Esophagus muscularis mucosa (tissue), 4 donors: Measurements from ENCODE around the gene TOMM6. TPM values are rescaled to one million over a fixed set of nuclear protein-coding genes. Genes with fewer than 3 reads are reported as not detected.

Experiments used
- DNase-seq: peaks from one replicate; pipeline ENCODE4 v3.0.0-alpha.2; 2017; ENCODE audit errors: extremely low spot score
- H3K27ac ChIP-seq, 4 donors: fragments of 200-600 bp; sonication (generic); replicated peaks in 1 of 4; 1 replicate in 3 of 4; 2 replicates in 1 of 4; pipeline ENCODE4 v1.5.1; 2016 to 2019; ENCODE audit warnings: mild to moderate bottlenecking in 1 of 4
- H3K27me3 ChIP-seq, 4 donors: fragments of 200-600 bp; sonication (generic); one replicate each; pipeline versions ENCODE4 v1.5.1 to v1.6.0; 2016 to 2019
- H3K36me3 ChIP-seq, 4 donors: fragments of 200-600 bp; sonication (generic); one replicate each; pipeline ENCODE4 v1.5.1; 2016 to 2019
- H3K4me1 ChIP-seq, 4 donors: fragments of 200-600 bp; sonication (generic); one replicate each; pipeline ENCODE4 v1.5.1; 2016 to 2019
- H3K4me3 ChIP-seq, 4 donors: fragments of 200-600 bp; sonication (generic); 1 replicate in 2 of 4; 2 replicates in 2 of 4; pipeline ENCODE4 v1.5.1; 2016 to 2019; ENCODE audit warnings: mild to moderate bottlenecking in 4 of 4, moderate library complexity in 1 of 4
- H3K9me3 ChIP-seq, 4 donors: fragments of 200-600 bp; sonication (generic); 1 replicate in 3 of 4; 2 replicates in 1 of 4; pipeline ENCODE4 v1.5.1; 2016 to 2019
- EP300 ChIP-seq: sonication (generic); formaldehyde crosslinking; IDR thresholded peaks from one replicate; pipeline ENCODE4 v1.6.1; 2017; ENCODE audit warnings: antibody characterized with exemption
- POLR2A ChIP-seq: fragments of 450-650 bp; IDR thresholded peaks from one replicate; pipeline ENCODE4 v1.6.1; 2017; ENCODE audit warnings: antibody characterized with exemption, moderate library complexity, mild to moderate bottlenecking, low read depth
- POLR2AphosphoS5 ChIP-seq, 2 donors: sonication (generic); formaldehyde crosslinking; IDR thresholded peaks; one replicate each; pipeline ENCODE4 v1.6.1; 2017; ENCODE audit warnings: antibody characterized with exemption in 2 of 2
- WGBS: methylation state at CpG from one replicate; pipeline ENCODE4 v1.1.5; 2018; 5-methylcytosine and 5-hydroxymethylcytosine counted together
- intact Hi-C: fragments of 100-400 bp; cut with DNase I; formaldehyde crosslinking; loops from one replicate; pipeline ENCODE4 v1.15.1; 2023
- total RNA-seq, 4 donors: library from RNA; depleted of rRNA; stranded (reverse); fragments of >200 nt; gene quantifications; one replicate each; pipeline versions ENCODE4 v1.1.0 to v1.2.1, GENCODE V29; 2016
- TF ChIP-seq, protein P1 (sequence below), 3 experiments: fragments of 200-600 bp in 2 of 3; fragments of 450-650 bp in 1 of 3; sonication (generic) in 2 of 3; IDR thresholded peaks; one replicate each; pipeline ENCODE4 v1.5.1; 2017 to 2019; ENCODE audit warnings: antibody characterized with exemption in 3 of 3, mild to moderate bottlenecking in 2 of 3, moderate library complexity in 1 of 3

TOMM6 gene
- total RNA-seq, 4 donors from 2014 or later: 52.1 to 117 (median 86.9) TPM

DNA sequence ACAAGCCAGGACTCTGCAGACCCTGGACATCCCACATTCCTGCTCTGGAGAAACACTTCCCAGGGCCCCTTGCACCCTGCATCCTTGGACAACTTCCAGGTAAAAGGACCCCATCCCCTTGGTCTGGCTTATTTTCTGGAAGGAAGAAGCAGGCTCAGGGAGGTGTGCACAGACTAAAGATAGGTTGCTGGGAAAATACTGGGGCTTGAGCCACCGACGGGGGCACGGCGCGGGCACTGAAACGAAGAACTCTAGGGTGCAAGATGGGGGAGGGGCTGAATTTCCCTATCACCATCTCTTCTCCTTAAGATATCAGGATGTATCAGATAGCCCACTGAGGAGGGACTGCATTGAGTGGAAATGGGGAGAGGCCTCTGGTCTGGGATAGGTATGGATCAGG lies 8.6 kb upstream of the TOMM6 start:
- peak overlapping the region; percentile 71 to 88 (median 78) for H3K4me3 ChIP-seq
- intact Hi-C loops: loop anchor here (5.0 to 10.0 kb wide), 2 partner anchors 42 to 74 kb away; partner anchors contain the start of gene TFEB
- WGBS: 56% methylated on average over 6 of the region's 6 CpGs
- H3K4me1 ChIP-seq: peaks cover 29 to 55% (median 38%) of the 10 kb centered on the region in 4 donors
- peaks cover 13 to 38% (median 33%) of the 10 kb centered on the region in 4 donors for H3K36me3 ChIP-seq
- peak overlapping the region; percentile 44 to 90 (median 84) for H3K27ac ChIP-seq
- TF ChIP-seq, protein P1, sequence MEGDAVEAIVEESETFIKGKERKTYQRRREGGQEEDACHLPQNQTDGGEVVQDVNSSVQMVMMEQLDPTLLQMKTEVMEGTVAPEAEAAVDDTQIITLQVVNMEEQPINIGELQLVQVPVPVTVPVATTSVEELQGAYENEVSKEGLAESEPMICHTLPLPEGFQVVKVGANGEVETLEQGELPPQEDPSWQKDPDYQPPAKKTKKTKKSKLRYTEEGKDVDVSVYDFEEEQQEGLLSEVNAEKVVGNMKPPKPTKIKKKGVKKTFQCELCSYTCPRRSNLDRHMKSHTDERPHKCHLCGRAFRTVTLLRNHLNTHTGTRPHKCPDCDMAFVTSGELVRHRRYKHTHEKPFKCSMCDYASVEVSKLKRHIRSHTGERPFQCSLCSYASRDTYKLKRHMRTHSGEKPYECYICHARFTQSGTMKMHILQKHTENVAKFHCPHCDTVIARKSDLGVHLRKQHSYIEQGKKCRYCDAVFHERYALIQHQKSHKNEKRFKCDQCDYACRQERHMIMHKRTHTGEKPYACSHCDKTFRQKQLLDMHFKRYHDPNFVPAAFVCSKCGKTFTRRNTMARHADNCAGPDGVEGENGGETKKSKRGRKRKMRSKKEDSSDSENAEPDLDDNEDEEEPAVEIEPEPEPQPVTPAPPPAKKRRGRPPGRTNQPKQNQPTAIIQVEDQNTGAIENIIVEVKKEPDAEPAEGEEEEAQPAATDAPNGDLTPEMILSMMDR (IDR thresholded peaks at IDR 0.05): no peak
- TF ChIP-seq EP300 (no peak), POLR2A (no peak), POLR2AphosphoS5 (IDR thresholded peaks at IDR 0.05) (no peak)
- no peaks in the 10 kb centered on the region for H3K27me3 ChIP-seq
- DNase-seq: no peak
- H3K9me3 ChIP-seq: no peaks in the 10 kb centered on the region

DNA sequence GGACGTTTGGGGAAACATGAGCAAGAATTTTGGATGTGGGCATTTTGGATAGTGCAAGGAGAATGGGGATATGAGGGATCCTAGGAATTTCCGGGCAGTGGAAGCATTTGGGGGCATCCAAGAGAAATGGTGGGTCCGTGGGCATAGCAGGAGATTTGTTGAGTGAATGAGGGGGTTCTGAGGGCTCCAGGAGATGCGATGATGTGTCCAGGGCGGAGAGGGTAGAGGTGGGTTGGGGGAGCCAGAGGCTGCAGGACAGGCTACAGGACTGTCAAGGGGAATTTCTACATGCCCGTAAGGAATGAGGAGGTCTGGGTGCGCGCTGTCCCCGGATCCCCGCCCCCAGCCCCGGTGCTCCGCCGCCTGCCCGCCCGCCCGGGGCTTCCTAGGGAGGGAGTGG lies 8.2 kb upstream of the TOMM6 start:
- WGBS: 6% methylated on average over 10 of the region's 16 CpGs
- intact Hi-C loops: loop anchor here (5.0 to 10.0 kb wide), 2 partner anchors 42 to 75 kb away; partner anchors contain the start of gene TFEB
- H3K4me1 ChIP-seq: peaks cover 29 to 60% (median 42%) of the 10 kb centered on the region in 4 donors

DNA sequence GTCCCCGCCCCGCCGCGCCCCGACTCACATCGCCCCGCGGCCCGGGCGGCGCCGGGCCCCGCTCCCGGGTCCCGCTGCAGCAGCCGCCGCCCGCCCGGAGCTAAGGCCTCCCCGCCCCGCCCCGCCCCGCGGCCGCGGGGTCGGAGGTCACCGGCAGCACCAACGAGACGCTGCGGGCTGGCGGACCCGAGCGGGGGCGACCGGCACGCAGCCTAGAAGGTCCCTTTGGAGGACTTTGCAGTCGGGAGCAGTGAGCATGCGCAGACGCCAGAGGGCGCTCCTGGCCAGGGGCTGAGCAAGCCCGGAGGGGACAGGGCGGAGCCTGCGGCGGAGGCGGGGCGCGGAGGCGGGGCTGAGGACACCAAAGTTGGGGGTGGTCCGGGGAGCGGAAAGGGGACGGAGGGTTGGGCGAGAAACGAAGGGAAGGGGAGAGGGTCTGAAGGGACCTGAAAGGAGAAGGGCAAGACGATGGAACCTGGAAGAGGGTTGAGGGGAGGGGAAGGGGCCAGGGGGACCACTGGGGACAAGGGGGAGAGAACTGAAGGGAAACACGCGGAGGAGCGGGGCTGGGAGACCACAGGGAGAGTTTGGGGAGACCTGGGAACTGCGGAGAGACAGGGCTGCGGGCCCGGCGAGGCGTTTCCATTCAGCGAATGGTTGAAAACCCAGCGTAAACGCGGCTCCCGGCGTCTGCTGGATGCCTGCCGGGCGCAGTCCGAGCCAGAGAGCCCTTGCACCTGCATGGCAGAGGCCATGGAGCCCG lies 7.5 kb upstream of the TOMM6 start, which contains the start of gene FRS3:
TSS of gene FRS3 (minus strand) at position 113 of the 763 bp plus-strand sequence. CDS start 2,913 bp downstream, outside the sequence.
- peak; percentile 99 for DNase-seq
- peak within 1 kb of the TSS; percentile 71 to 88 (median 78) for H3K4me3 ChIP-seq
- peak within 1 kb of the TSS; percentile 83 to 90 (median 88) for H3K27ac ChIP-seq
- no peaks in the 10 kb centered on the region for H3K27me3 ChIP-seq
- no peaks in the 10 kb centered on the region for H3K9me3 ChIP-seq
- H3K36me3 ChIP-seq: peaks cover 5 to 36% (median 23%) of the 10 kb centered on the region in 4 donors
- TF ChIP-seq POLR2A (no peak), POLR2AphosphoS5 (IDR thresholded peaks at IDR 0.05) (peak; percentile 47 to 85), EP300 (no peak)
- TF ChIP-seq, protein P1 (IDR thresholded peaks at IDR 0.05): peak; percentile 92 to 97 (median 93)
- peaks cover 33 to 66% (median 49%) of the 10 kb centered on the region in 4 donors for H3K4me1 ChIP-seq
- under 1% methylated on average over 43 of the region's 73 CpGs for WGBS
- intact Hi-C loops: loop anchor here (5.0 to 10.0 kb wide), 4 partner anchors 43 to 785 kb away; partner anchors contain the start of genes TFEB and UBR2

More for the DNA sequence above, 8.2 kb upstream of the TOMM6 start:
- Histone ChIP-seq H3K27ac (peak overlapping the region; percentile 44 to 90 (median 84)), H3K4me3 (peak overlapping the region; percentile 71 to 88 (median 78)), H3K9me3 (no peaks in the 10 kb centered on the region), H3K27me3 (no peaks in the 10 kb centered on the region), H3K36me3 (peaks cover 10 to 36% (median 29%) of the 10 kb centered on the region in 4 donors)
- TF ChIP-seq, protein P1 (IDR thresholded peaks at IDR 0.05): no peak
- TF ChIP-seq POLR2A (no peak), POLR2AphosphoS5 (IDR thresholded peaks at IDR 0.05) (no peak), EP300 (no peak)
- no peak for DNase-seq

DNA sequence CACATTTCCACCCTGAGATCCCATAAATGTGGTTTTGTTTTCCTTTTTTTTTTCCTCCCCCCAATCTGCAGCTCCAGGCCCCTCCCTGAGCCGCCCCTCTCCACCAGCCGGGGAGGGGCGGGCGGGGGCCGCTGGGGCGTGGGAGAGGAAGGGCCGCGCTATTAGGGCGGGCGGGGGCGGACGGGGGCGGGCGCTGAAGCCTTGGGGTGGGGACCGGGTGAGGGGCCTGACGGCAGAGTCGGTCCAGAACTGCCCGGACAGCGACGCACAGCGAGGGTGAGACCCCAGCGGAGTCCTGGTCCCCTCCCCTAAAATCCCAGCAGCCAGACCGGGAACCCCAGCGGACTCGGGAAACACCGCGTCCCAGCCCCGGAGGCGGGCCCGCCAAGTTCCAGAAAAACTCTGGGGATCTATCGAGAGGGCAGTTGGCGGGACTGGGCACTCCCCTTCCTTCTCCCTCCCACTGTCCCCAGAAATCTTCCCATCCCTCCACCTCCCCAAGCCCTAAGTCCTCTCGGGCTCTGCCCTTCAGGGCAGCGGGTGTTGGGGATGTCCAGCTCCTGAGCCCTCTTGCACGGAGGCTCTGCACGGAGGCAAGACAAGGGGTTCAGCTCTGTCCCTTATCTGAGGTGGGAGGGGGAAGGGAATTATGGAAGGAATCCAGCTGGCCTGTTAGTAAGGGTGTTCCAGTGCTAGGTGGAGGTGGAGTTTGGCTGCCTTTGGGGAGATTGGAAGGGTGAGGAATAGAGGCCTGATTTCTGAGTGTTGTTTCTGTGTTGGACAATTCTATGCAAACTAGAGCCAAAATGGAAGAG lies 6.7 kb upstream of the TOMM6 start, which contains the start of gene PRICKLE4:
TSS of gene PRICKLE4 (plus strand) at position 232 of the 815 bp plus-strand sequence. CDS start 2,692 bp downstream, outside the sequence.
- intact Hi-C loops: loop anchor here (5.0 to 10.0 kb wide), 2 partner anchors 262 to 784 kb away; partner anchors contain the start of gene UBR2
- peak within 1 kb of the TSS; percentile 71 to 88 (median 78) for H3K4me3 ChIP-seq
- WGBS: 0% methylated on average over 34 of the region's 36 CpGs
- H3K27ac ChIP-seq: peak within 1 kb of the TSS; percentile 83 to 90 (median 88)
- H3K36me3 ChIP-seq: peaks cover 0 to 35% (median 15%) of the 10 kb centered on the region in 4 donors
- no peak for DNase-seq
- TF ChIP-seq, protein P1 (IDR thresholded peaks at IDR 0.05): no peak
- no peak for TF ChIP-seq EP300
- no peak for TF ChIP-seq POLR2A
- peak; percentile 10 to 22 for TF ChIP-seq POLR2AphosphoS5 (IDR thresholded peaks at IDR 0.05)
- H3K9me3 ChIP-seq: no peaks in the 10 kb centered on the region
- peaks cover 41 to 74% (median 57%) of the 10 kb centered on the region in 4 donors for H3K4me1 ChIP-seq
- H3K27me3 ChIP-seq: no peaks in the 10 kb centered on the region
